Tibial nerve (tissue), 4 donors: ENCODE data around the gene SST.

Experiments
- EP300 ChIP-seq, 2 donors: sonication (generic); formaldehyde crosslinking; IDR thresholded peaks; one replicate each; pipeline ENCODE4 v1.6.1; 2017; ENCODE audit warnings: antibody characterized with exemption in 2 of 2, mild to moderate bottlenecking in 1 of 2
- POLR2A ChIP-seq, 2 donors: fragments of 450-650 bp; IDR thresholded peaks; one replicate each; pipeline ENCODE4 v1.6.1; 2017; ENCODE audit warnings: antibody characterized with exemption in 2 of 2, mild to moderate bottlenecking in 2 of 2, moderate library complexity in 2 of 2
- TF ChIP-seq, protein P1 (sequence below), 5 experiments: fragments of 200-600 bp in 3 of 5; fragments of 450-650 bp in 2 of 5; sonication (generic) in 3 of 5; IDR thresholded peaks; one replicate each; pipeline ENCODE4 v1.5.1; 2016 to 2019; ENCODE audit warnings: antibody characterized with exemption in 5 of 5, mild to moderate bottlenecking in 3 of 5, moderate library complexity in 2 of 5

DNA sequence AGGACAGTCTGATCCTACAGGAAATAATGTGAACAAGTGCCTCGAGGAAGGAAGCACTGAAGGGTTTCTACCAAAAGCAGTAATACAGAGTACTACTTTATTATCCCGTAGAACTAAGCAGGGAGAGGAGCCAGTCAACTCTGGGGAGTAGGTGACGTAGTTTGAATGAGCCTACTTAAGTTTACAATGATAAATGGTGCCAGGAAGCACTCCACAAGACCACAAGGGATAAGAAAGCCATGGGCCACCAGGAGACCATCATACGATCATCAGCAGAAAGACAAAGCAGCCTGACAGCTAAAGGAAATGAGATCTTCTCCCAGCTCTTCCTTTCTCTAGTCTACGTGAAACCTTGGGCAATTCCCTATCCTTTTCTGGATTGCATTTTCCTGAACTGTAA is 27.3 kb downstream of the SST start:
- TF ChIP-seq, protein P1, sequence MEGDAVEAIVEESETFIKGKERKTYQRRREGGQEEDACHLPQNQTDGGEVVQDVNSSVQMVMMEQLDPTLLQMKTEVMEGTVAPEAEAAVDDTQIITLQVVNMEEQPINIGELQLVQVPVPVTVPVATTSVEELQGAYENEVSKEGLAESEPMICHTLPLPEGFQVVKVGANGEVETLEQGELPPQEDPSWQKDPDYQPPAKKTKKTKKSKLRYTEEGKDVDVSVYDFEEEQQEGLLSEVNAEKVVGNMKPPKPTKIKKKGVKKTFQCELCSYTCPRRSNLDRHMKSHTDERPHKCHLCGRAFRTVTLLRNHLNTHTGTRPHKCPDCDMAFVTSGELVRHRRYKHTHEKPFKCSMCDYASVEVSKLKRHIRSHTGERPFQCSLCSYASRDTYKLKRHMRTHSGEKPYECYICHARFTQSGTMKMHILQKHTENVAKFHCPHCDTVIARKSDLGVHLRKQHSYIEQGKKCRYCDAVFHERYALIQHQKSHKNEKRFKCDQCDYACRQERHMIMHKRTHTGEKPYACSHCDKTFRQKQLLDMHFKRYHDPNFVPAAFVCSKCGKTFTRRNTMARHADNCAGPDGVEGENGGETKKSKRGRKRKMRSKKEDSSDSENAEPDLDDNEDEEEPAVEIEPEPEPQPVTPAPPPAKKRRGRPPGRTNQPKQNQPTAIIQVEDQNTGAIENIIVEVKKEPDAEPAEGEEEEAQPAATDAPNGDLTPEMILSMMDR (IDR thresholded peaks at IDR 0.05): no peak
- TF ChIP-seq EP300 (IDR thresholded peaks at IDR 0.05) (no peak), POLR2A (IDR thresholded peaks at IDR 0.05) (no peak)
